ENCODE measurements around the gene DND1.
"Not testable (repeated sequence)": the region's sequence is repeated elsewhere in the genome, so short reads cannot be mapped to it uniquely, and the experiment has no call there.

DND1 gene

DNA sequence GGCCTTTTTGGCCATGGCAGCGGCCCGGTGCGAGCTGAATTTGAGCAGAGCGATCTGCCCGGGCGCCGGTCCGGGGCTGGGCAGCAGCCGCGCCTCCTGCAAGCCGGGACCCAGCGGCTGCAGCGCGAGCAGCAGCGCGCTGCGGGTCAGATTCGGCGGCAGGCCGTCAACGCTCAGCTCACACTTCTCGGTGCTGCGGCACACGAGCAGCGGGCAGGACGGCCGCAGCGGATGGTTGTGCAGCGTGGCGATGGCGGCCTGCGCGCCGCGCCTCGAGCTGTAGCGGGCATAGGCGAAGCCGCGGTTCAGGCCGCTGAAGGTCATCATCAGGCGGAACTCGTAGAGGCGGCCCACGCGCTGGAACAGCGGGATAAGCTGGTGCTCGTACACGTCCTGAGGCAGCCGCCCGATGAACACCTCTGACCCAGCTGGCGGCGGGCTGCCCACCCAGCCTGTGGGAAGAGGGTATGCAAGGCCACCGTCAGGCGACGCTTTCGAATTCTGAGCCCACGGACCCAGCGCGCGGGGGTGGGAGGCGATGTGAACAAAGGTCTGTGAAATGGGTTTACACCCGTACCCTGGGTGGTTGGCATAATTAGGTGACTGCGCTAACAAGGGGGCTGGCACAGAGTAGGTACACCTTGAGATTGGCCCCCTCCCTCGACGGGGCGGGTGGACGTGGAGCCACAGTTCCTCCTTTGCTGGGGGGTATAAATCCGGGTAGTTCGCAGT, 755 bp downstream of the DND1 start:
- peak in 7 of 51 donors; percentile 1 to 28 (median 8) for DNase-seq

DNA sequence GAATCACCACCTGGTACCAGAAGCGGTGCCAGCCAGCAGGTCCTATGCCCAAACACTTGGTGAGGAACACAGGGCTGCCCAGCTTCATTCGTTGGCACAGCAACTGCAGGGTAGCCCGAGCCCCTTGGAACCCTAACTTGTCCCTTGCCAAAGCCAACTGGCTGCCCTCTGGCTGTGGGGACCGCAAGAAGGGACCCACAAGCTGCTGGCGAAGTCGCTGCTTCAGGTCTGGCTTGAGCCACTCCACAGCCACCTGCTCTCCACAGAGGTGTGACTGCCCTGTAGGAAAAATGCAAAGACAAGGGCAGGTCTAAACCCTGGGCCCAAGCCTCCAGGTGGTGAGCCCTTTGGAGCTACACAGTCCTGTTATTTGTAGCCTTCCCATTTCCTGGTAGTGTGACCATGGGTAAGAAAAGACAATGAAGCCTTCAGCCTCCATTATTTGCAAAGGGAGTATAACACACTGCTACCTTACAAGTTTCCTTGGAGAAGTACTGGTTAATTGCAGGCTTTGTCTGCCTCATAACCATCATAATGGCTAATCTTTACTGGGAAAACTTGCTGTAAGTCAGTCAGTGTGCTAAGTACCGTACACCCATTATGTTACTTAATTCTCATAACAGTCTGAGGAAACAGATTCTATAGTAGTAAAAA, 1.8 kb downstream of the DND1 start:
- no peak for DNase-seq

DNA sequence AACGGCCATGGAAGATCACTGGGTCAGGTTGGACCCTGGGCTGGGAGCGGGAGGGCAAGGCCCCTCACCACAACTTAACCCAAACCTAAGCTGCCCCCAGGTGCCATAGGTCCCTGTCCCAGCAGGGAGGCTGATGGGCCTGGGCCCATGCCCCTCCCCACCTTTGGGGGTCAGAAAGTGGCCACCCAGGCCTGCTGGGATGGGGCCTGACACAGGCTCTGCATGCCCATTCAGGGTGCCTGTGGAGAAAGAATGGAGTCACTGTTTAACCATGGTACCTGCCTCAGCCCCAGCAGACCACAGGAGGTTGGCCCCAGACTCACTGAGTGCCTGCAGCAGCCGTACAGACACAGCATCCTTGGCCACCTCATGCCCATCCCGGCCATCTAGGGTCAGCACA, 2.3 kb downstream of the DND1 start:
- not testable (repeated sequence) for DNase-seq

- peak; percentile 57 to 97 (median 93) for DNase-seq
Observed at GRCh38 chr5:140664359-140665119, 8.8 kb downstream of the DND1 start, which contains the start of gene WDR55. Gene WDR55 (plus strand): TSS chr5:140664904. CDS start chr5:140664913, 9 bp downstream.

DNA sequence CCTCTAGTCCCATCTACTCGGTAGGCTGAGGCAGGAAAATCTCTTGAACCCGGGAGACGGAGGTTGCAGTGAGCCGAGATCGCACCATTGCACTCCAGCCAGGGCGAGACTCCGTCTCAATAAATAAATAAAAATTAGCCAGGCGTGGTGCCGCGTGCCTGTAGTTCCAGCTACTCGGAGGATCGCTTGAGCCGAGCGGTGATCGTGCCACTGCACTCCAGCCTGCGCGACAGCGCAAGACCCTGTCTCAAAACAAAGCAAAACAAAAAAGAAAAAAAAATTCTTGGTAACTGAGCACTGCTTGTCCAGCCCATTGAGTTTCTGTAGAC, 9.4 kb downstream of the DND1 start:
- DNase-seq: peak in 1 of 51 donors; percentile 42

DNA sequence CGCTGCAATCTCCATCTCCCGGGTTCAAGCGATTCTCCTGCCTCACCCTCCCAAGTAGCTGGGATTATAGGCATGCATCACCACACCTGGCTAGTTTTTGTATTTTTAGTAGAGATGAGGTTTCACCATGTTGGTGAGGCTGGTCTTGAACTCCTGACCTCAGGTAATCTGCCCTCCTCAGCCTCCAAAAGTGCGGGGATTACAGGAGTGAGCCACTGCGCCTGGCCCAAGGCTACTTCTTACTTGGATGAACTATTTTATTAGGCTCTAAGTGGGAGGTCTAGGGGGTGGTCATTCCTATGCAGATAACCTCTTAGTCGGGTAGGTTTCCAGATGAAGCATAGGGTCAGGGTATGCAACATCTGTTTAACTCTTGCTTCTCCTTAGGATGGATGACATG, 13.0 kb downstream of the DND1 start:
- not testable (repeated sequence) for DNase-seq

DNA sequence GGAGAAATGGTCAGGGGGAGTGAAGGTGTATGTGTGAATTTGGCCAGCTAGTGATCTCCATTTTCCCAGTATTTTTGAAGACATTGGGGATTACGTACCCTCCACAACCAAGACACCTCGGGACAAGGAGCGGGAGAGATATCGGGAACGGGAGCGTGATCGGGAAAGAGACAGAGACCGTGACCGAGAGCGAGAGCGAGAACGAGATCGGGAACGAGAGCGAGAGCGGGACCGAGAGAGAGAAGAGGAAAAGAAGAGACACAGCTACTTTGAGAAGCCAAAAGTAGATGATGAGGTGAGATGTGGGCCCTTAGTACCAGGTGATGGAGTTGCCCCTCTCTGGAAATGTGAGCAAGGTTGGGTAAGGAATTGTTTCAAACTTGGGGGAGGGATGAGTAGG, 14.5 kb downstream of the DND1 start:
- no peak for DNase-seq

- DNase-seq: no peak
Observed at GRCh38 chr5:140647042-140647419, 26.3 kb downstream of the DND1 start.

DNA sequence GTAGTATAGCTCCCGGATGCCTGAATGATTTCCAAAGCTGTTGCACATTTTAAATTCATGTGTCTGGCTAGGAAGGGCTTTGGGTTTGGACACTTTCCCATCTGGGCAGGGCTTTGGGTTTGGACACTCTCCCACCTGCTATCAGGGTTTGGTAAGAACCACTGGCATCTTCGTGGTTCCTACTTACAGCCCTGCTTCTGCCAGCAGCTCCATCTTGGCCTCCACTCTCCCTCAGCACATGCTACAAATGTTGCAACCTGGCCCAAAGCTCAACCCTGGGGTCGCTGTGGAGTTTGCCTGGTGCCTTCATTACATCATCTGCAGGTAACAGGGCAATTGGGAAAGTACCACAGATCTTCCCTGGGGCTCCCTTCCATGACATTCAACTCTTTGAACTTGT, 30.7 kb downstream of the DND1 start:
- DNase-seq: no peak

DNA sequence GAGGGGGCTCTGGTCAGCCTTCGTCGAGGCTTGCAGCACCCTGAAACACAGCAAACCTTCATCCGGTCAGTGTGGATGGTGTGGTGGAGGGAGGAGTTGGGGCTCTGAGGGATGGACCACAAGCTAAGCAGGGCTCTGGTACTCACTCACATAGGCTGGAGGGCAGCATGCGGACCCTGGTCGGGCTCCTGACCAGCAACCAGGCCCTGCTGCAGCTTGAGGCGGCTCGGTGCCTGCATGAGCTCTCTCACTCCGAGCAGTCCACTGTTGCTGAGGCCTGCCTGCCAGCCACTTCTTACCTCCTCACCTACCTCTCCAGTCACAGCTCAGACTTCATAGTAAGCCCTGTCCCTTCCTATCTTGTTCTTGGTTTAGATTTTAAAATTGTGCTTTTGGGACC, 31.7 kb downstream of the DND1 start:
- no peak for DNase-seq

- DNase-seq: peak; percentile 39 to 98 (median 94)
Observed at GRCh38 chr5:140639148-140639981, 34.0 kb downstream of the DND1 start, which contains the start of gene TMCO6. Gene TMCO6 (plus strand): TSS chr5:140639451. CDS start chr5:140639528, 77 bp downstream.

DNA sequence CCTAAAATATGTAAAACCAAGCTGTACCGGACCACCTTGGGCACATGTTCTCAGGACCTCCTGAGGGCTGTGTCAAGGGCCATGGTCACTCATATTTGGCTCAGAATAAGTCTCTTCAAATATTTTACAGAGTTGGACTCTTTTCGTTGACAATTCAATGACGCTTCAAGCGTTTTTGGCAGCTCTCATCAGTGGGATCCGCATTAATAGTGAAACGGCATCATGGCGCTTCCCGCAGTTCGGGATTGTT, 34.6 kb downstream of the DND1 start:
- not testable (repeated sequence) for DNase-seq

- no peak for DNase-seq
Observed at GRCh38 chr5:140637371-140638100, 35.8 kb downstream of the DND1 start.

GRCh38 chr5:140635291-140636257, 37.8 kb downstream of the DND1 start:
- no peak for DNase-seq

GRCh38 chr5:140634103-140634502, 39.3 kb downstream of the DND1 start:
- no peak for DNase-seq

- no peak for DNase-seq
Observed at GRCh38 chr5:140633501-140633900, 39.9 kb downstream of the DND1 start.

- DNase-seq: peak in 14 of 51 donors; percentile 15 to 59 (median 32)
Observed at GRCh38 chr5:140633021-140633471, 40.3 kb downstream of the DND1 start, which contains the start of gene CD14. Gene CD14 (minus strand): TSS chr5:140633175. CDS start chr5:140633071, 104 bp downstream.

GRCh38 chr5:140632366-140633020, 40.9 kb downstream of the DND1 start:
- DNase-seq: peak in 25 of 51 donors; percentile 8 to 69 (median 40)

DNA sequence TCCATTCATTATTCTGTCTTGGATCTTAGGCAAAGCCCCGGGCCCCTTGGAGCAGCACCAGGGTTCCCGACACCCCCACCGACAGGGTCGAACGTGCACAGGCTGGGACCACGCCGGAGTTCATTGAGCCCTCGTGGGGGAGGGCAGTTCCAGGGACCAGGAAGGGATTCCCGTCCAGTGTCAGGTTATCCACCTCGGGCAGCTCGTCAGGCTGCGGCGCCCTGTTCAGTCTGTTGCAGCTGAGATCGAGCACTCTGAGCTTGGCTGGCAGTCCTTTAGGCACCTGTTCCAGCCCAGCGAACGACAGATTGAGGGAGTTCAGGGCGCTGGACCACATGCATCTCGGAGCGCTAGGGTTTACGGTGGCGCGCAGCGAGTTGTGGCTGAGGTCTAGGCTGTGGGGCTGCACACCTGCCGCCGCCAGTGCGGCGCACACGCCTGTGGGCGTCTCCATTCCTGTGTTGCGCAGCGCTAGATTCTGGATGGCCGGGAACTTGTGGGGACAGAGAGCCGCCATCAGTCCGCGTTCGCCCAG, 41.5 kb downstream of the DND1 start:
- DNase-seq: peak in 1 of 51 donors; percentile 44

Data from hypothalamus (tissue), 51 donors.